SK-N-SH treated with all-trans-retinoic acid at 6 μM for 48 hours (cell line): Measurements from ENCODE around the gene UCHL5.

Source experiments
- ATAC-seq: fragments of 200-7000 bp; cut with Tn5 transposase; 3 replicates; pipeline ENCODE4 v1.9.1; 2020; ENCODE audit warnings: mild to moderate bottlenecking, moderate library complexity
- ARNTL ChIP-seq: fragments of 450-650 bp; formaldehyde crosslinking; IDR thresholded peaks from 2 replicates; pipeline ENCODE4 v1.5.0; 2020; ENCODE audit warnings: low read depth, mild to moderate bottlenecking, moderate library complexity, borderline replicate concordance
- BACH2 ChIP-seq: fragments of 250-450 bp; sonication (Bioruptor Pico); IDR thresholded peaks from 2 replicates; pipeline ENCODE4 v1.9.0; 2021; ENCODE audit warnings: mild to moderate bottlenecking, borderline replicate concordance
- CSDC2 ChIP-seq: fragments of 250-450 bp; sonication (Bioruptor Pico); IDR thresholded peaks from 2 replicates; pipeline ENCODE4 v1.5.0; 2020; ENCODE audit warnings: mild to moderate bottlenecking, moderate library complexity
- ESRRG ChIP-seq: fragments of 250-450 bp; sonication (Bioruptor Pico); IDR thresholded peaks from 2 replicates; pipeline ENCODE4 v1.6.1; 2021; ENCODE audit warnings: mild to moderate bottlenecking
- GLIS3 ChIP-seq: fragments of 250-450 bp; sonication (Bioruptor Pico); IDR thresholded peaks from 2 replicates; pipeline ENCODE4 v1.5.0; 2020; ENCODE audit warnings: mild to moderate bottlenecking, moderate library complexity
- ISL1 ChIP-seq: fragments of 250-450 bp; sonication (Bioruptor Pico); IDR thresholded peaks from 2 replicates; pipeline ENCODE4 v2.1.2; 2022; ENCODE audit warnings: mild to moderate bottlenecking, moderate library complexity
- OSR1 ChIP-seq: fragments of 250-450 bp; sonication (Bioruptor Pico); IDR thresholded peaks from 2 replicates; pipeline ENCODE4 v1.8.0; 2022; ENCODE audit warnings: moderate library complexity, mild to moderate bottlenecking, inconsistent platforms
- PPARA ChIP-seq: fragments of 250-450 bp; sonication (Bioruptor Pico); IDR thresholded peaks from 2 replicates; pipeline ENCODE4 v1.5.0; 2020; ENCODE audit warnings: mild to moderate bottlenecking, borderline replicate concordance
- RARB ChIP-seq: fragments of 250-450 bp; sonication (Bioruptor Pico); IDR thresholded peaks from 2 replicates; pipeline ENCODE4 v1.8.0; 2021; ENCODE audit warnings: mild to moderate bottlenecking, moderate library complexity
- TOX ChIP-seq: fragments of 250-450 bp; sonication (Bioruptor Pico); IDR thresholded peaks from 2 replicates; pipeline ENCODE4 v1.8.0; 2021; ENCODE audit warnings: mild to moderate bottlenecking, moderate library complexity, borderline replicate concordance
- ZFP3 ChIP-seq: fragments of 250-450 bp; sonication (Bioruptor Pico); IDR thresholded peaks from 2 replicates; pipeline ENCODE4 v1.5.0; 2020; ENCODE audit warnings: mild to moderate bottlenecking, moderate library complexity
- ZFP30 ChIP-seq: fragments of 450-650 bp; formaldehyde crosslinking; IDR thresholded peaks from 2 replicates; pipeline ENCODE4 v1.5.0; 2022; ENCODE audit warnings: mild to moderate bottlenecking, moderate library complexity
- ZNF70 ChIP-seq: fragments of 450-650 bp; formaldehyde crosslinking; IDR thresholded peaks from 2 replicates; pipeline ENCODE4 v1.5.0; 2020; ENCODE audit warnings: mild to moderate bottlenecking, moderate library complexity
- TF ChIP-seq, protein P1 (sequence below): fragments of 250-450 bp; sonication (Bioruptor Pico); IDR thresholded peaks from 2 replicates; pipeline ENCODE4 v1.8.0; 2021; ENCODE audit warnings: low read depth, mild to moderate bottlenecking, moderate library complexity, borderline replicate concordance
- TF ChIP-seq, protein P2 (sequence below): fragments of 250-450 bp; sonication (Bioruptor Pico); IDR thresholded peaks from 2 replicates; pipeline ENCODE4 v1.5.0; 2020; ENCODE audit warnings: mild to moderate bottlenecking, moderate library complexity
- TF ChIP-seq, protein P3 (sequence below): fragments of 250-450 bp; sonication (Bioruptor Pico); IDR thresholded peaks from 2 replicates; pipeline ENCODE4 v1.5.1; 2020; ENCODE audit warnings: low read depth, mild to moderate bottlenecking, moderate library complexity
- TF ChIP-seq, protein P4 (sequence below): fragments of 250-450 bp; sonication (Bioruptor Pico); IDR thresholded peaks from 2 replicates; pipeline ENCODE4 v1.8.0; 2020; ENCODE audit warnings: mild to moderate bottlenecking, moderate library complexity, borderline replicate concordance

Gene UCHL5

GRCh38 chr1:193013707-193014106 lies 45.5 kb downstream of the UCHL5 start:
- ATAC-seq: no peak
- TF ChIP-seq, protein P1, sequence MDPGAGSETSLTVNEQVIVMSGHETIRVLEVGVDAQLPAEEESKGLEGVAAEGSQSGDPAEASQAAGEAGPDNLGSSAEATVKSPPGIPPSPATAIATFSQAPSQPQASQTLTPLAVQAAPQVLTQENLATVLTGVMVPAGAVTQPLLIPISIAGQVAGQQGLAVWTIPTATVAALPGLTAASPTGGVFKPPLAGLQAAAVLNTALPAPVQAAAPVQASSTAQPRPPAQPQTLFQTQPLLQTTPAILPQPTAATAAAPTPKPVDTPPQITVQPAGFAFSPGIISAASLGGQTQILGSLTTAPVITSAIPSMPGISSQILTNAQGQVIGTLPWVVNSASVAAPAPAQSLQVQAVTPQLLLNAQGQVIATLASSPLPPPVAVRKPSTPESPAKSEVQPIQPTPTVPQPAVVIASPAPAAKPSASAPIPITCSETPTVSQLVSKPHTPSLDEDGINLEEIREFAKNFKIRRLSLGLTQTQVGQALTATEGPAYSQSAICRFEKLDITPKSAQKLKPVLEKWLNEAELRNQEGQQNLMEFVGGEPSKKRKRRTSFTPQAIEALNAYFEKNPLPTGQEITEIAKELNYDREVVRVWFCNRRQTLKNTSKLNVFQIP (CRISPR knock-in tag): no peak
- TF ChIP-seq ZFP3 (CRISPR knock-in tag) (no peak), RARB (CRISPR knock-in tag) (no peak), OSR1 (CRISPR knock-in tag) (no peak)
- TF ChIP-seq, protein P2, sequence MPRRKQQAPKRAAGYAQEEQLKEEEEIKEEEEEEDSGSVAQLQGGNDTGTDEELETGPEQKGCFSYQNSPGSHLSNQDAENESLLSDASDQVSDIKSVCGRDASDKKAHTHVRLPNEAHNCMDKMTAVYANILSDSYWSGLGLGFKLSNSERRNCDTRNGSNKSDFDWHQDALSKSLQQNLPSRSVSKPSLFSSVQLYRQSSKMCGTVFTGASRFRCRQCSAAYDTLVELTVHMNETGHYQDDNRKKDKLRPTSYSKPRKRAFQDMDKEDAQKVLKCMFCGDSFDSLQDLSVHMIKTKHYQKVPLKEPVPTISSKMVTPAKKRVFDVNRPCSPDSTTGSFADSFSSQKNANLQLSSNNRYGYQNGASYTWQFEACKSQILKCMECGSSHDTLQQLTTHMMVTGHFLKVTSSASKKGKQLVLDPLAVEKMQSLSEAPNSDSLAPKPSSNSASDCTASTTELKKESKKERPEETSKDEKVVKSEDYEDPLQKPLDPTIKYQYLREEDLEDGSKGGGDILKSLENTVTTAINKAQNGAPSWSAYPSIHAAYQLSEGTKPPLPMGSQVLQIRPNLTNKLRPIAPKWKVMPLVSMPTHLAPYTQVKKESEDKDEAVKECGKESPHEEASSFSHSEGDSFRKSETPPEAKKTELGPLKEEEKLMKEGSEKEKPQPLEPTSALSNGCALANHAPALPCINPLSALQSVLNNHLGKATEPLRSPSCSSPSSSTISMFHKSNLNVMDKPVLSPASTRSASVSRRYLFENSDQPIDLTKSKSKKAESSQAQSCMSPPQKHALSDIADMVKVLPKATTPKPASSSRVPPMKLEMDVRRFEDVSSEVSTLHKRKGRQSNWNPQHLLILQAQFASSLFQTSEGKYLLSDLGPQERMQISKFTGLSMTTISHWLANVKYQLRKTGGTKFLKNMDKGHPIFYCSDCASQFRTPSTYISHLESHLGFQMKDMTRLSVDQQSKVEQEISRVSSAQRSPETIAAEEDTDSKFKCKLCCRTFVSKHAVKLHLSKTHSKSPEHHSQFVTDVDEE (CRISPR knock-in tag): no peak
- TF ChIP-seq, protein P3, sequence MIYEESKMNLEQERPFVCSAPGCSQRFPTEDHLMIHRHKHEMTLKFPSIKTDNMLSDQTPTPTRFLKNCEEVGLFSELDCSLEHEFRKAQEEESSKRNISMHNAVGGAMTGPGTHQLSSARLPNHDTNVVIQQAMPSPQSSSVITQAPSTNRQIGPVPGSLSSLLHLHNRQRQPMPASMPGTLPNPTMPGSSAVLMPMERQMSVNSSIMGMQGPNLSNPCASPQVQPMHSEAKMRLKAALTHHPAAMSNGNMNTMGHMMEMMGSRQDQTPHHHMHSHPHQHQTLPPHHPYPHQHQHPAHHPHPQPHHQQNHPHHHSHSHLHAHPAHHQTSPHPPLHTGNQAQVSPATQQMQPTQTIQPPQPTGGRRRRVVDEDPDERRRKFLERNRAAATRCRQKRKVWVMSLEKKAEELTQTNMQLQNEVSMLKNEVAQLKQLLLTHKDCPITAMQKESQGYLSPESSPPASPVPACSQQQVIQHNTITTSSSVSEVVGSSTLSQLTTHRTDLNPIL: no peak

GRCh38 chr1:193013005-193013404 lies 46.2 kb downstream of the UCHL5 start:
- ATAC-seq: peak; percentile 69
- no peak for TF ChIP-seq ESRRG (CRISPR knock-in tag)
- no peak for TF ChIP-seq ZNF70 (CRISPR knock-in tag)
- no peak for TF ChIP-seq BACH2

DNA sequence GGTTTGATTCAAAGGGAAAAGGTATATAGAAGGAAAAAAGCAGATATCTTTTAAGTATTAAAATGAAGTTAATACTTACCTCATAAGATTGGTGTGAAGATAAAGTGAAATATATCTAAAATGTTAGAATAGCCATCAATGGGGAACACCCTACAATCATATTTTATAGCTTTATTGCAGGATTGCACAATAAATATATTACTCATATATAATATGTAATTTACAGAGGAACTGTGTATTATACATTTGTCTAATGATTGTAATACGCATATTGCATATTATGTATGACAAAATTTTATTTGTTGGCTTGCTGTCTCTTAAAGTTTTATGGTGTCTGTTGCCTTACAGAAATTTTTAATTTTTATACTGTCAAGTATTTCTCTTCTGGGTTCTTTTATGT lies 47.8 kb downstream of the UCHL5 start:
- TF ChIP-seq BACH2 (no peak), ARNTL (no peak), ZFP30 (no peak), ISL1 (CRISPR knock-in tag) (no peak), ZFP3 (CRISPR knock-in tag) (no peak), ESRRG (CRISPR knock-in tag) (no peak), CSDC2 (CRISPR knock-in tag) (no peak), PPARA (no peak), ZNF70 (CRISPR knock-in tag) (no peak), TOX (CRISPR knock-in tag) (no peak), GLIS3 (CRISPR knock-in tag) (no peak)
- TF ChIP-seq, protein P1 (CRISPR knock-in tag): no peak
- TF ChIP-seq, protein P2 (CRISPR knock-in tag): no peak
- TF ChIP-seq, protein P4, sequence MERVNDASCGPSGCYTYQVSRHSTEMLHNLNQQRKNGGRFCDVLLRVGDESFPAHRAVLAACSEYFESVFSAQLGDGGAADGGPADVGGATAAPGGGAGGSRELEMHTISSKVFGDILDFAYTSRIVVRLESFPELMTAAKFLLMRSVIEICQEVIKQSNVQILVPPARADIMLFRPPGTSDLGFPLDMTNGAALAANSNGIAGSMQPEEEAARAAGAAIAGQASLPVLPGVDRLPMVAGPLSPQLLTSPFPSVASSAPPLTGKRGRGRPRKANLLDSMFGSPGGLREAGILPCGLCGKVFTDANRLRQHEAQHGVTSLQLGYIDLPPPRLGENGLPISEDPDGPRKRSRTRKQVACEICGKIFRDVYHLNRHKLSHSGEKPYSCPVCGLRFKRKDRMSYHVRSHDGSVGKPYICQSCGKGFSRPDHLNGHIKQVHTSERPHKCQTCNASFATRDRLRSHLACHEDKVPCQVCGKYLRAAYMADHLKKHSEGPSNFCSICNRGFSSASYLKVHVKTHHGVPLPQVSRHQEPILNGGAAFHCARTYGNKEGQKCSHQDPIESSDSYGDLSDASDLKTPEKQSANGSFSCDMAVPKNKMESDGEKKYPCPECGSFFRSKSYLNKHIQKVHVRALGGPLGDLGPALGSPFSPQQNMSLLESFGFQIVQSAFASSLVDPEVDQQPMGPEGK: no peak
- TF ChIP-seq, protein P3: no peak

More for the DNA sequence above, 47.8 kb downstream of the UCHL5 start:
- ATAC-seq: no peak
